HEK293 (cell line): ENCODE data around the gene DACT2.

Source experiments
- CTCF ChIA-PET: fragments of 350-600 bp; formaldehyde crosslinking; extraction: SDS; loops from one replicate; lab custom pipeline; 2021; ENCODE audit warnings: antibody characterized with exemption; lab: Yijun Ruan, JAX
- POLR2A ChIA-PET: fragments of 300-600 bp; formaldehyde crosslinking; extraction: SDS; loops from one replicate; lab custom pipeline; 2020; ENCODE audit warnings: antibody characterized with exemption, inconsistent platforms; lab: Yijun Ruan, JAX
- H3K27ac ChIP-seq: fragments of 200-500 bp; sonication (Bioruptor generic); 2 replicates; pipeline ENCODE4 v1.5.1; 2014; ENCODE audit warnings: low read depth, low read length, control low read depth, inconsistent platforms; ENCODE audit errors: extremely low read depth
- H3K36me3 ChIP-seq, 2 experiments: fragments of 200-500 bp in 1 of 2; sonication (Bioruptor generic) in 1 of 2; 1 replicate in 1 of 2; 2 replicates in 1 of 2; pipeline ENCODE4 v1.5.1; 2014 to 2017; ENCODE audit warnings: inconsistent platforms in 2 of 2, low read length in 2 of 2; ENCODE audit not compliant: control insufficient read depth in 2 of 2, insufficient read depth in 1 of 2
- H3K4me1 ChIP-seq: fragments of 200-500 bp; sonication (Bioruptor generic); 2 replicates; pipeline ENCODE4 v1.5.1; 2014; ENCODE audit warnings: mild to moderate bottlenecking, low read length, inconsistent platforms; ENCODE audit not compliant: control insufficient read depth, insufficient read depth
- H3K4me3 ChIP-seq: 2 replicates; pipeline ENCODE4 v1.5.1; 2011; ENCODE audit warnings: low read depth, mild to moderate bottlenecking, control low read depth, low read length, moderate library complexity
- H3K9me3 ChIP-seq: fragments of 200-500 bp; sonication (Bioruptor generic); 2 replicates; pipeline ENCODE4 v1.5.1; 2014; ENCODE audit warnings: low read depth, low read length, inconsistent platforms; ENCODE audit not compliant: control insufficient read depth, insufficient read depth
- ATF2 ChIP-seq: fragments of 450-650 bp; formaldehyde crosslinking; IDR thresholded peaks from 2 replicates; pipeline ENCODE4 v1.5.1; 2016; ENCODE audit warnings: missing biosample characterization, missing genetic modification characterization, low read depth
- PATZ1 ChIP-seq: fragments of 450-650 bp; formaldehyde crosslinking; IDR thresholded peaks from 2 replicates; pipeline ENCODE4 v1.5.1; 2016; ENCODE audit warnings: missing biosample characterization, missing genetic modification characterization
- SALL2 ChIP-seq: fragments of 450-650 bp; formaldehyde crosslinking; IDR thresholded peaks from 2 replicates; pipeline ENCODE4 v1.5.0; 2017; ENCODE audit warnings: missing biosample characterization, mild to moderate bottlenecking, missing genetic modification characterization, borderline replicate concordance
- ZBTB1 ChIP-seq: fragments of 450-650 bp; formaldehyde crosslinking; IDR thresholded peaks from 2 replicates; pipeline ENCODE4 v1.5.1; 2016; ENCODE audit warnings: missing biosample characterization, missing genetic modification characterization
- ZFP69B ChIP-seq: fragments of 450-650 bp; formaldehyde crosslinking; IDR thresholded peaks from 2 replicates; pipeline ENCODE4 v1.5.1; 2016; ENCODE audit warnings: missing biosample characterization, missing genetic modification characterization
- ZNF140 ChIP-seq: fragments of 450-650 bp; formaldehyde crosslinking; IDR thresholded peaks from 2 replicates; pipeline ENCODE4 v1.5.1; 2016; ENCODE audit warnings: missing biosample characterization, missing genetic modification characterization
- ZNF2 ChIP-seq: fragments of 450-650 bp; formaldehyde crosslinking; IDR thresholded peaks from 2 replicates; pipeline ENCODE4 v1.5.1; 2016; ENCODE audit warnings: missing biosample characterization, missing genetic modification characterization
- ZNF211 ChIP-seq: fragments of 450-650 bp; formaldehyde crosslinking; IDR thresholded peaks from 2 replicates; pipeline ENCODE4 v1.5.1; 2016; ENCODE audit warnings: low read depth, missing biosample characterization, missing genetic modification characterization
- ZNF274 ChIP-seq, 2 experiments: fragments of 200-500 bp in 1 of 2; fragments of 450-650 bp in 1 of 2; sonication (Bioruptor generic) in 1 of 2; formaldehyde crosslinking in 1 of 2; IDR thresholded peaks; 2 replicates each; pipeline versions ENCODE4 v1.5.1 to v1.6.1; 2014 to 2016; ENCODE audit warnings: borderline replicate concordance in 1 of 2, inconsistent platforms in 1 of 2, low read length in 1 of 2, missing biosample characterization in 1 of 2, missing genetic modification characterization in 1 of 2
- ZNF280C ChIP-seq: fragments of 450-650 bp; formaldehyde crosslinking; IDR thresholded peaks from 2 replicates; pipeline ENCODE4 v1.5.1; 2016; ENCODE audit warnings: missing biosample characterization, missing genetic modification characterization
- ZNF280D ChIP-seq: fragments of 450-650 bp; formaldehyde crosslinking; IDR thresholded peaks from 2 replicates; pipeline ENCODE4 v1.5.1; 2016; ENCODE audit warnings: missing biosample characterization, missing genetic modification characterization
- ZNF341 ChIP-seq: fragments of 450-650 bp; formaldehyde crosslinking; IDR thresholded peaks from 2 replicates; pipeline ENCODE4; 2016; ENCODE audit warnings: low read depth, missing biosample characterization, missing genetic modification characterization
- ZNF449 ChIP-seq: fragments of 450-650 bp; formaldehyde crosslinking; IDR thresholded peaks from 2 replicates; pipeline ENCODE4 v1.5.1; 2017; ENCODE audit warnings: missing biosample characterization, mild to moderate bottlenecking, missing genetic modification characterization, moderate library complexity
- ZNF488 ChIP-seq: fragments of 450-650 bp; formaldehyde crosslinking; IDR thresholded peaks from 2 replicates; pipeline ENCODE4 v1.5.1; 2016; ENCODE audit warnings: missing biosample characterization, missing genetic modification characterization
- ZNF580 ChIP-seq: fragments of 450-650 bp; formaldehyde crosslinking; IDR thresholded peaks from 2 replicates; pipeline ENCODE4 v1.5.1; 2016; ENCODE audit warnings: missing biosample characterization, missing genetic modification characterization
- ZNF704 ChIP-seq: fragments of 450-650 bp; formaldehyde crosslinking; IDR thresholded peaks from 2 replicates; pipeline ENCODE4 v1.5.1; 2016; ENCODE audit warnings: missing biosample characterization, missing genetic modification characterization
- ZSCAN4 ChIP-seq: fragments of 450-650 bp; formaldehyde crosslinking; IDR thresholded peaks from 2 replicates; pipeline ENCODE4 v1.5.1; 2017; ENCODE audit warnings: missing biosample characterization, missing genetic modification characterization

Gene DACT2

GRCh38 chr6:168340819-168341218 lies 21.2 kb upstream of the DACT2 start (continued):
- TF ChIP-seq ZNF274 (IDR thresholded peaks at IDR 0.05; ENCODE audit: low read length) (no peak), ZNF274 (tag by site-specific recombination; IDR thresholded peaks at IDR 0.05; ENCODE audit: borderline replicate concordance) (no peak)
- TF ChIP-seq, all 188 proteins: peak for 0

- H3K4me1 ChIP-seq = no peaks in the 10 kb centered on the region
- H3K36me3 ChIP-seq = no peaks in the 10 kb centered on the region
- no peak overlapping the region for H3K4me3 ChIP-seq
- TF ChIP-seq ZBTB1 (tag by site-specific recombination) (no peak), ZNF140 (tag by site-specific recombination) (no peak), SALL2 (tag by site-specific recombination) (no peak), PATZ1 (tag by site-specific recombination) (no peak), ZNF280C (no peak), ZSCAN4 (tag by site-specific recombination) (no peak)
- no peak overlapping the region for H3K27ac ChIP-seq
- ChIA-PET CTCF (interaction anchor here (0.6 to 0.7 kb wide), 3 partner anchors 27 to 518 kb away, joined by 3 to 4 read pairs (median 3); no protein-coding TSS in a partner anchor), POLR2A (no interaction called here)
- H3K9me3 ChIP-seq = no peaks in the 10 kb centered on the region
Observed at GRCh38 chr6:168338777-168339176, 19.2 kb upstream of the DACT2 start.

- no peaks in the 10 kb centered on the region for H3K36me3 ChIP-seq
- ChIA-PET POLR2A (no interaction called here), CTCF (interaction anchor here (0.5 to 1.0 kb wide), 4 partner anchors 18 to 303 kb away, joined by 3 to 4 read pairs (median 4); no protein-coding TSS in a partner anchor)
- no peak overlapping the region for H3K27ac ChIP-seq
- no peak overlapping the region for H3K4me3 ChIP-seq
- H3K9me3 ChIP-seq = no peaks in the 10 kb centered on the region
- H3K4me1 ChIP-seq = no peaks in the 10 kb centered on the region
- no peak for TF ChIP-seq ZNF211 (tag by site-specific recombination)
- TF ChIP-seq ZNF341 = no peak
- TF ChIP-seq ZNF449 (tag by site-specific recombination) = no peak
- no peak for TF ChIP-seq ATF2 (tag by site-specific recombination)
- TF ChIP-seq ZNF140 (tag by site-specific recombination) = no peak
- no peak for TF ChIP-seq ZFP69B (tag by site-specific recombination)
- TF ChIP-seq ZNF2 (tag by site-specific recombination) = no peak
- no peak for TF ChIP-seq ZNF580
- no peak for TF ChIP-seq ZNF704 (tag by site-specific recombination)
- TF ChIP-seq ZNF280D (tag by site-specific recombination) = no peak
- TF ChIP-seq ZNF488 (tag by site-specific recombination) = no peak
Observed at GRCh38 chr6:168336967-168337366, 17.4 kb upstream of the DACT2 start.
